Measurements from ENCODE around the gene EMSY.

GRCh38 chr11:76424891-76425290, 19.9 kb upstream of the EMSY start:
- TF ChIP-seq CTCF (IDR thresholded peaks at IDR 0.05 in 4 of 5, conservative IDR thresholded peaks at IDR 0.05 in 1 of 5) (no peak), POLR2A (IDR thresholded peaks at IDR 0.05) (no peak)

Data from gastrocnemius medialis (tissue), 4 donors.